HepG2 (cell line): ENCODE data around the gene MOSPD2. TPM values are rescaled to one million over a fixed set of nuclear protein-coding genes. Genes with fewer than 3 reads are reported as not detected.

Source experiments
- ATAC-seq: fragments of 200-7000 bp; cut with Tn5 transposase; 3 replicates; pipeline ENCODE4 v1.9.1; 2020; ENCODE audit warnings: mild to moderate bottlenecking, moderate library complexity
- BruUV-seq: library from RNA; stranded (reverse); fragments of 400-500 nt; replicated peaks from 2 replicates; lab custom pipeline; 2021; lab: Mats Ljungman, UMichigan
- CTCF ChIA-PET: fragments of 300-600 bp; formaldehyde crosslinking; extraction: SDS; loops from one replicate; lab custom pipeline; 2021; ENCODE audit warnings: low total read pairs, inconsistent platforms, low intra/inter-chr PET ratio; lab: Yijun Ruan, JAX
- POLR2A ChIA-PET: fragments of 350-600 bp; sonication (Branson Sonifier 250); formaldehyde crosslinking; loops from one replicate; lab custom pipeline; 2020; ENCODE audit warnings: antibody characterized with exemption, inconsistent platforms; lab: Yijun Ruan, JAX
- DNase-seq: peaks from one replicate; pipeline ENCODE4 v3.0.0-alpha.2; 2015; ENCODE audit warnings: low spot score
- FAIRE-seq: peaks from 3 replicates; lab custom pipeline; 2011; peaks lifted over from hg19 to GRCh38; lab: Jason Lieb, UNC
- H2AFZ ChIP-seq: one replicate; pipeline ENCODE4 v1.6.1; 2011; ENCODE audit warnings: low read length, inconsistent platforms
- H3K27ac ChIP-seq: fragments of 300-600 bp; 3 replicates; pipeline ENCODE4 v1.8.0; 2011; ENCODE audit warnings: mixed run types, mild to moderate bottlenecking, mixed read lengths, low read length, inconsistent platforms; ENCODE audit not compliant: insufficient read depth; ENCODE audit errors: extremely low read length
- H3K27me3 ChIP-seq, 2 experiments: fragments of 200-600 bp in 1 of 2; 2 replicates in 1 of 2; 3 replicates in 1 of 2; pipeline versions ENCODE4 v1.6.0 to v1.8.0; 2011; ENCODE audit warnings: low read length in 2 of 2, mild to moderate bottlenecking in 2 of 2, moderate library complexity in 2 of 2, inconsistent platforms in 1 of 2; ENCODE audit not compliant: insufficient read depth in 2 of 2, control insufficient read depth in 1 of 2
- H3K36me3 ChIP-seq, 2 experiments: fragments of 200-600 bp in 1 of 2; replicated peaks in 1 of 2; 2 replicates in 1 of 2; 3 replicates in 1 of 2; pipeline versions ENCODE4 v1.5.1 to v1.8.0; 2011; ENCODE audit warnings: low read length in 2 of 2, inconsistent platforms in 1 of 2; ENCODE audit not compliant: insufficient read depth in 2 of 2, control insufficient read depth in 1 of 2
- H3K4me1 ChIP-seq: 2 replicates; pipeline ENCODE4 v1.5.1; 2012; ENCODE audit warnings: low read length, inconsistent platforms; ENCODE audit not compliant: insufficient read depth
- H3K4me2 ChIP-seq: 2 replicates; pipeline ENCODE4 v1.6.0; 2011; ENCODE audit warnings: low read depth, low read length, inconsistent platforms
- H3K4me3 ChIP-seq, 3 experiments: fragments of 200-600 bp in 1 of 3; sonication (generic), shearing (Covaris generic) in 1 of 3; replicated peaks in 1 of 3; 2 replicates each; pipeline ENCODE4 v1.5.1; 2011 to 2016; ENCODE audit warnings: low read length in 3 of 3, inconsistent platforms in 2 of 3, low read depth in 2 of 3, mild to moderate bottlenecking in 2 of 3, control low read depth in 1 of 3, mixed read lengths in 1 of 3; ENCODE audit not compliant: insufficient read depth in 1 of 3
- H3K79me2 ChIP-seq: one replicate; pipeline ENCODE4 v1.6.1; 2011; ENCODE audit warnings: low read length, inconsistent platforms; ENCODE audit not compliant: insufficient read depth
- H3K9ac ChIP-seq: 2 replicates; pipeline ENCODE4 v1.6.0; 2011; ENCODE audit warnings: mild to moderate bottlenecking, low read depth, low read length, inconsistent platforms; ENCODE audit not compliant: insufficient read depth
- H3K9me3 ChIP-seq: 2 replicates; pipeline ENCODE4 v1.5.1; 2012; ENCODE audit warnings: mild to moderate bottlenecking, low read length
- H4K20me1 ChIP-seq: 2 replicates; pipeline ENCODE4 v1.6.0; 2011; ENCODE audit warnings: inconsistent platforms, mild to moderate bottlenecking, low read length, moderate library complexity; ENCODE audit not compliant: insufficient read depth
- BCLAF1 ChIP-seq: fragments of 450-650 bp; IDR thresholded peaks from 2 replicates; pipeline ENCODE4 v1.6.1; 2017; ENCODE audit warnings: mild to moderate bottlenecking
- CAMTA2 ChIP-seq: sonication (generic); formaldehyde crosslinking; IDR thresholded peaks from 2 replicates; pipeline ENCODE4 v1.4.0; 2020; ENCODE audit warnings: mild to moderate bottlenecking, missing genetic modification reagents, borderline replicate concordance
- EEA1 ChIP-seq: sonication (generic); formaldehyde crosslinking; IDR thresholded peaks from 2 replicates; pipeline ENCODE4 v1.5.1; 2020; ENCODE audit warnings: mild to moderate bottlenecking, missing genetic modification reagents, borderline replicate concordance
- HMGXB4 ChIP-seq, 2 experiments: sonication (generic) in 1 of 2; formaldehyde crosslinking in 1 of 2; IDR thresholded peaks; 2 replicates each; pipeline versions ENCODE4 v1.4.0 to v1.6.1; 2018 to 2020; ENCODE audit warnings: missing genetic modification reagents in 2 of 2, borderline replicate concordance in 1 of 2, low read depth in 1 of 2, mild to moderate bottlenecking in 1 of 2, missing biosample characterization in 1 of 2
- JDP2 ChIP-seq: sonication (generic); formaldehyde crosslinking; IDR thresholded peaks from 2 replicates; pipeline ENCODE4 v1.8.1; 2022; ENCODE audit warnings: missing genetic modification reagents, borderline replicate concordance
- KDM6A ChIP-seq: IDR thresholded peaks from 2 replicates; pipeline ENCODE4 v1.6.1; 2016; ENCODE audit warnings: low read depth
- MIXL1 ChIP-seq: IDR thresholded peaks from 2 replicates; pipeline ENCODE4 v1.6.1; 2016
- NBN ChIP-seq: fragments of 450-650 bp; conservative IDR thresholded peaks from 2 replicates; pipeline ENCODE4 v1.6.1; 2017
- NCOA1 ChIP-seq: sonication (generic); formaldehyde crosslinking; IDR thresholded peaks from 2 replicates; pipeline ENCODE4 v1.9.0; 2021; ENCODE audit warnings: missing genetic modification reagents
- RCOR2 ChIP-seq: IDR thresholded peaks from 2 replicates; pipeline ENCODE4 v1.6.1; 2016; ENCODE audit warnings: missing biosample characterization, missing genetic modification reagents
- SMAD9 ChIP-seq: sonication (generic); formaldehyde crosslinking; IDR thresholded peaks from 2 replicates; pipeline ENCODE4 v1.5.1; 2020; ENCODE audit warnings: mild to moderate bottlenecking, missing genetic modification reagents
- ZFP90 ChIP-seq: sonication (generic); formaldehyde crosslinking; IDR thresholded peaks from 2 replicates; pipeline ENCODE4 v1.8.0; 2022; ENCODE audit warnings: missing genetic modification reagents, mild to moderate bottlenecking, inconsistent platforms, borderline replicate concordance
- ZNF205 ChIP-seq: IDR thresholded peaks from 2 replicates; pipeline ENCODE4 v1.6.1; 2018; ENCODE audit warnings: missing biosample characterization, missing genetic modification reagents
- ZNF329 ChIP-seq: sonication (generic); formaldehyde crosslinking; IDR thresholded peaks from 2 replicates; pipeline ENCODE4 v1.9.0; 2021; ENCODE audit warnings: low read depth, mild to moderate bottlenecking, missing genetic modification reagents
- ZNF530 ChIP-seq: sonication (generic); formaldehyde crosslinking; IDR thresholded peaks from 2 replicates; pipeline ENCODE4 v1.5.0; 2020; ENCODE audit warnings: low read depth, mild to moderate bottlenecking, missing genetic modification reagents
- ZNF790 ChIP-seq: sonication (generic); formaldehyde crosslinking; IDR thresholded peaks from 2 replicates; pipeline ENCODE4 v1.8.0; 2022; ENCODE audit warnings: missing genetic modification reagents, mild to moderate bottlenecking, borderline replicate concordance
- ZNF883 ChIP-seq: sonication (generic); formaldehyde crosslinking; IDR thresholded peaks from 2 replicates; pipeline ENCODE4 v1.5.1; 2020; ENCODE audit warnings: mild to moderate bottlenecking, missing genetic modification reagents; ENCODE audit errors: not compliant biosample characterization
- WGBS: methylation state at CpG from one replicate; pipeline ENCODE4 v1.1.6; 2017; ENCODE audit warnings: low lambda C conversion rate; 5-methylcytosine and 5-hydroxymethylcytosine counted together
- in situ Hi-C: cut with HindIII; loops from 2 replicates; pipeline ENCODE4 v1.10.0; 2017; ENCODE audit warnings: low pct_unique_long_range_greater_than_20kb; ENCODE audit not compliant: extremely low pct_ligation_motif_present
- intact Hi-C: fragments of 100-400 bp; cut with micrococcal nuclease; formaldehyde crosslinking; loops from one replicate; pipeline ENCODE4 v1.10.0; 2022; ENCODE audit not compliant: unreplicated experiment
- polyA plus RNA-seq, 8 experiments: library from polyadenylated mRNA; depleted of rRNA in 3 of 8; stranded (reverse) in 7 of 8; unstranded in 1 of 8; fragments of >200 nt; fragmentation: Illumina TruSeq in 4 of 8; extraction: Trizol in 4 of 8; gene quantifications; 2 replicates each; pipeline versions ENCODE4 v1.2.1 to v1.2.3, GENCODE V29; 2011 to 2016; ENCODE audit warnings: low read depth in 4 of 8, missing spikeins in 1 of 8, mixed read lengths in 1 of 8; ENCODE audit not compliant: insufficient read depth in 1 of 8
- total RNA-seq, 5 experiments: library from RNA; depleted of rRNA; stranded (reverse); fragments of >200 nt; fragmentation: Illumina TruSeq; extraction: Trizol; gene quantifications; 2 replicates each; pipeline ENCODE4 v1.2.3, GENCODE V29; 2016; ENCODE audit warnings: low read depth in 1 of 5

The MOSPD2 gene
- total and polyA plus RNA-seq, 2 of the 13 experiments (the other 11 are each of a cell fraction or from before 2014, with no cell fraction given) = 4.8 to 7.0 TPM

GRCh38 chrX:14903891-14904290, 30.7 kb downstream of the MOSPD2 start:
- 100% methylated on average over 2 of the region's 2 CpGs for WGBS
- H3K4me1 ChIP-seq = no peaks in the 10 kb centered on the region
- no TSS peak for BruUV-seq
- H3K9ac ChIP-seq = no peak overlapping the region
- POLR2A ChIA-PET = no interaction called here
- CTCF ChIA-PET = no interaction called here
- no peak overlapping the region for H3K27ac ChIP-seq
- no peaks in the 10 kb centered on the region for H3K27me3 ChIP-seq
- no peaks in the 10 kb centered on the region; a peak in 1 of 5 replicates for H3K36me3 ChIP-seq
- DNase-seq (no peak), ATAC-seq (no peak), FAIRE-seq (no peak)
- no peak overlapping the region for H3K4me2 ChIP-seq
- no peaks in the 10 kb centered on the region for H3K9me3 ChIP-seq
- in situ Hi-C loops = no loop called here
- TF ChIP-seq JDP2 = no peak
- no peak for TF ChIP-seq MIXL1
- TF ChIP-seq ZNF205 (CRISPR knock-in tag) = no peak
- no peak for TF ChIP-seq CAMTA2
- TF ChIP-seq NBN = no peak
- no peak for TF ChIP-seq BCLAF1
- no peak for TF ChIP-seq RCOR2 (CRISPR knock-in tag)
- no peak for TF ChIP-seq HMGXB4 (CRISPR knock-in tag; IDR thresholded peaks at IDR 0.05; ENCODE audit: borderline replicate concordance in 1 of 2, low read depth in 1 of 2)
- TF ChIP-seq ZNF790 (CRISPR knock-in tag) = no peak
- no peak for TF ChIP-seq ZNF883 (CRISPR knock-in tag)
- no peak for TF ChIP-seq EEA1
- no peak for TF ChIP-seq ZNF530 (CRISPR knock-in tag)
- TF ChIP-seq ZFP90 (CRISPR knock-in tag) = no peak
- no peak for TF ChIP-seq SMAD9 (CRISPR knock-in tag)
- no peak for TF ChIP-seq ZNF329 (CRISPR knock-in tag)
- TF ChIP-seq KDM6A (CRISPR knock-in tag) = no peak
- TF ChIP-seq NCOA1 (CRISPR knock-in tag) = no peak
- no peaks in the 10 kb centered on the region for H4K20me1 ChIP-seq
- intact Hi-C loops = no loop called here
- no peaks in the 10 kb centered on the region for H3K79me2 ChIP-seq
- H3K4me3 ChIP-seq = no peak overlapping the region
- no peak overlapping the region for H2AFZ ChIP-seq
